ENCODE results near the gene FAM76B. TPM values are rescaled to one million over a fixed set of nuclear protein-coding genes. Genes with fewer than 3 reads are reported as not detected.

FAM76B gene
- total and polyA plus RNA-seq, 2 of the 13 experiments (the other 11 are each of a cell fraction or from before 2014, with no cell fraction given) = 20.2 to 24.2 TPM

DNA sequence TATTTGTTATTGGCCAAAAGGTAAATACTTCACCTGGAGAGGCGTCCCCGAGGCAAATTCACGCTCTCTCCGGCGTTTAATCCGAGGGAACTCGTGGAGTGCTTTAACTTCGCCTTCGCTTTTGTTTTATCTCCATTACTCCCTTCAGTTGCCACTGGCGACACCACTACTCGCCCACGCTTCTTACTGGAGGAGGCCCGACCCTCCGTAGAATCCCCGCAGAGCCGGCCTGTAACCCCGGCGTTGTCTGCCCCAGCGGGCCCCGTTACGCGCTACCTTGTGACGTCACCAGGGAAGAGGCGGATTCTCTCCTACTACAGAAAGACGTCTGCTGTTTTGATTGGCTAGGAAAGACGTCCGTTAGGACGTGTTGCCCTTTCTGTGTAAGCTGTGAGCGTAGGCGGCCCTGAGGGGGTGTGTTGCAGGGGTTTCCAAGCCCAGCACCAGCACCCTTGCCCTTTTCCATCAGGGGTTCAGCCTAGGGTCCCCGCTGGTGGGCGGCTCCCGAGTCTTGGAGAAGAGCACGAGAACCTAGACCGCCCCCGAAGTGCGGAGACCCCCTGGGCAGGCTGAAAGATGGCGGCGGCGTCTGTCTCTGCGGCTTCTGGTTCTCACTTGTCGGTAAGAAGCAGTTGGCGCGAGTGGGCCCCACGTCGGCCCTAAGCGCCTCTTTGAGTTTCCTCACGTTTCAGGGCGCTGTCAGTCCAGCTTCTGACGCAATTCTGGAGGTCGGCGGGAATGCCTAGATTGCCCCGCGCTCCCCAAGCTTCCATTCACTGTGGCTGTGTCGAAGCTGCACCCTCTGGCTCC lies 746 bp upstream of the FAM76B start, which contains the start of gene CEP57 (continued):
- TF ChIP-seq ZNF460 (CRISPR knock-in tag; IDR thresholded peaks at IDR 0.05; ENCODE audit: borderline replicate concordance) (no peak), RXRA (CRISPR knock-in tag; IDR thresholded peaks at IDR 0.05) (peak; percentile 9; the same call in 1 of the 2 replicates), HOXA9 (CRISPR knock-in tag; IDR thresholded peaks at IDR 0.05; ENCODE audit: borderline replicate concordance) (no peak), JUNB (CRISPR knock-in tag; IDR thresholded peaks at IDR 0.05; ENCODE audit: borderline replicate concordance) (no peak), HNRNPH1 (optimal IDR thresholded peaks at IDR 0.05; ENCODE audit: low read depth, low read length) (no peak), RARG (CRISPR knock-in tag; IDR thresholded peaks at IDR 0.05; ENCODE audit: low read depth) (no peak), HES4 (CRISPR knock-in tag; IDR thresholded peaks at IDR 0.05; ENCODE audit: borderline replicate concordance) (peak; percentile 22; the same call in 1 of the 2 replicates), ZNF3 (CRISPR knock-in tag; IDR thresholded peaks at IDR 0.05) (no peak), ZNF766 (CRISPR knock-in tag; IDR thresholded peaks at IDR 0.05; ENCODE audit: borderline replicate concordance) (no peak), ZNF891 (CRISPR knock-in tag; IDR thresholded peaks at IDR 0.05) (no peak), SMAD3 (CRISPR knock-in tag; IDR thresholded peaks at IDR 0.05) (no peak), CHCHD3 (CRISPR knock-in tag; IDR thresholded peaks at IDR 0.05) (no peak), MXD4 (CRISPR knock-in tag; IDR thresholded peaks at IDR 0.05) (no peak), RORA (CRISPR knock-in tag; IDR thresholded peaks at IDR 0.05) (no peak), ZNF761 (CRISPR knock-in tag; conservative IDR thresholded peaks at IDR 0.05) (0 out of 2 replicates have a peak, but pooled peaks have one; percentile 17), TOPORS (CRISPR knock-in tag; IDR thresholded peaks at IDR 0.05) (no peak; the same call in 1 of the 2 replicates), RFXANK (CRISPR knock-in tag; IDR thresholded peaks at IDR 0.05) (no peak), BRD4 (CRISPR knock-in tag; IDR thresholded peaks at IDR 0.05) (0 out of 2 replicates have a peak, but pooled peaks have one; percentile 42)
- TF ChIP-seq, protein P1, sequence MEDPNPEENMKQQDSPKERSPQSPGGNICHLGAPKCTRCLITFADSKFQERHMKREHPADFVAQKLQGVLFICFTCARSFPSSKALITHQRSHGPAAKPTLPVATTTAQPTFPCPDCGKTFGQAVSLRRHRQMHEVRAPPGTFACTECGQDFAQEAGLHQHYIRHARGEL (CRISPR knock-in tag; IDR thresholded peaks at IDR 0.05) = no peak
- TF ChIP-seq, protein P2, sequence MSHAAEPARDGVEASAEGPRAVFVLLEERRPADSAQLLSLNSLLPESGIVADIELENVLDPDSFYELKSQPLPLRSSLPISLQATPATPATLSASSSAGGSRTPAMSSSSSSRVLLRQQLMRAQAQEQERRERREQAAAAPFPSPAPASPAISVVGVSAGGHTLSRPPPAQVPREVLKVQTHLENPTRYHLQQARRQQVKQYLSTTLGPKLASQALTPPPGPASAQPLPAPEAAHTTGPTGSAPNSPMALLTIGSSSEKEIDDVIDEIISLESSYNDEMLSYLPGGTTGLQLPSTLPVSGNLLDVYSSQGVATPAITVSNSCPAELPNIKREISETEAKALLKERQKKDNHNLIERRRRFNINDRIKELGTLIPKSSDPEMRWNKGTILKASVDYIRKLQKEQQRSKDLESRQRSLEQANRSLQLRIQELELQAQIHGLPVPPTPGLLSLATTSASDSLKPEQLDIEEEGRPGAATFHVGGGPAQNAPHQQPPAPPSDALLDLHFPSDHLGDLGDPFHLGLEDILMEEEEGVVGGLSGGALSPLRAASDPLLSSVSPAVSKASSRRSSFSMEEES (CRISPR knock-in tag; IDR thresholded peaks at IDR 0.05) = no peak
- TF ChIP-seq, protein P3, sequence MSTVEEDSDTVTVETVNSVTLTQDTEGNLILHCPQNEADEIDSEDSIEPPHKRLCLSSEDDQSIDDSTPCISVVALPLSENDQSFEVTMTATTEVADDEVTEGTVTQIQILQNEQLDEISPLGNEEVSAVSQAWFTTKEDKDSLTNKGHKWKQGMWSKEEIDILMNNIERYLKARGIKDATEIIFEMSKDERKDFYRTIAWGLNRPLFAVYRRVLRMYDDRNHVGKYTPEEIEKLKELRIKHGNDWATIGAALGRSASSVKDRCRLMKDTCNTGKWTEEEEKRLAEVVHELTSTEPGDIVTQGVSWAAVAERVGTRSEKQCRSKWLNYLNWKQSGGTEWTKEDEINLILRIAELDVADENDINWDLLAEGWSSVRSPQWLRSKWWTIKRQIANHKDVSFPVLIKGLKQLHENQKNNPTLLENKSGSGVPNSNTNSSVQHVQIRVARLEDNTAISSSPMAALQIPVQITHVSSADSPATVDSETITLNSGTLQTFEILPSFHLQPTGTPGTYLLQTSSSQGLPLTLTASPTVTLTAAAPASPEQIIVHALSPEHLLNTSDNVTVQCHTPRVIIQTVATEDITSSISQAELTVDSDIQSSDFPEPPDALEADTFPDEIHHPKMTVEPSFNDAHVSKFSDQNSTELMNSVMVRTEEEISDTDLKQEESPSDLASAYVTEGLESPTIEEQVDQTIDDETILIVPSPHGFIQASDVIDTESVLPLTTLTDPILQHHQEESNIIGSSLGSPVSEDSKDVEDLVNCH (CRISPR knock-in tag; IDR thresholded peaks at IDR 0.05) = no peak
- TF ChIP-seq, protein P4, sequence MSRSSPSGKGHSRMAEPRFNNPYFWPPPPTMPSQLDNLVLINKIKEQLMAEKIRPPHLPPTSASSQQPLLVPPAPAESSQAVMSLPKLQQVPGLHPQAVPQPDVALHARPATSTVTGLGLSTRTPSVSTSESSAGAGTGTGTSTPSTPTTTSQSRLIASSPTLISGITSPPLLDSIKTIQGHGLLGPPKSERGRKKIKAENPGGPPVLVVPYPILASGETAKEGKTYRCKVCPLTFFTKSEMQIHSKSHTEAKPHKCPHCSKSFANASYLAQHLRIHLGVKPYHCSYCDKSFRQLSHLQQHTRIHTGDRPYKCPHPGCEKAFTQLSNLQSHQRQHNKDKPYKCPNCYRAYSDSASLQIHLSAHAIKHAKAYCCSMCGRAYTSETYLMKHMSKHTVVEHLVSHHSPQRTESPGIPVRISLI (CRISPR knock-in tag; IDR thresholded peaks at IDR 0.05; ENCODE audit: borderline replicate concordance) = no peak
- TF ChIP-seq, protein P5, sequence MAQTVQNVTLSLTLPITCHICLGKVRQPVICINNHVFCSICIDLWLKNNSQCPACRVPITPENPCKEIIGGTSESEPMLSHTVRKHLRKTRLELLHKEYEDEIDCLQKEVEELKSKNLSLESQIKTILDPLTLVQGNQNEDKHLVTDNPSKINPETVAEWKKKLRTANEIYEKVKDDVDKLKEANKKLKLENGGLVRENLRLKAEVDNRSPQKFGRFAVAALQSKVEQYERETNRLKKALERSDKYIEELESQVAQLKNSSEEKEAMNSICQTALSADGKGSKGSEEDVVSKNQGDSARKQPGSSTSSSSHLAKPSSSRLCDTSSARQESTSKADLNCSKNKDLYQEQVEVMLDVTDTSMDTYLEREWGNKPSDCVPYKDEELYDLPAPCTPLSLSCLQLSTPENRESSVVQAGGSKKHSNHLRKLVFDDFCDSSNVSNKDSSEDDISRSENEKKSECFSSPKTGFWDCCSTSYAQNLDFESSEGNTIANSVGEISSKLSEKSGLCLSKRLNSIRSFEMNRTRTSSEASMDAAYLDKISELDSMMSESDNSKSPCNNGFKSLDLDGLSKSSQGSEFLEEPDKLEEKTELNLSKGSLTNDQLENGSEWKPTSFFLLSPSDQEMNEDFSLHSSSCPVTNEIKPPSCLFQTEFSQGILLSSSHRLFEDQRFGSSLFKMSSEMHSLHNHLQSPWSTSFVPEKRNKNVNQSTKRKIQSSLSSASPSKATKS (CRISPR knock-in tag; IDR thresholded peaks at IDR 0.05) = no peak
